Bronchial epithelial cell (primary cell): ENCODE measurements around the gene ZRANB3. TPM values are rescaled to one million over a fixed set of nuclear protein-coding genes. Genes with fewer than 3 reads are reported as not detected.

ENCODE experiments used
- DNase-seq: peaks from one replicate; pipeline ENCODE4 v3.0.0-alpha.2; 2010; ENCODE audit warnings: low read depth
- FAIRE-seq: peaks from 2 replicates; lab custom pipeline; 2011; peaks lifted over from hg19 to GRCh38; lab: Jason Lieb, UNC
- H3K27me3 ChIP-seq: 2 replicates; pipeline ENCODE4 v1.5.1; 2011; ENCODE audit warnings: low read length; ENCODE audit not compliant: control insufficient read depth, insufficient read depth
- H3K36me3 ChIP-seq: 2 replicates; pipeline ENCODE4 v1.5.1; 2011; ENCODE audit warnings: low read length; ENCODE audit not compliant: control insufficient read depth, insufficient read depth
- H3K4me3 ChIP-seq: 2 replicates; pipeline ENCODE4 v1.5.1; 2011; ENCODE audit warnings: mild to moderate bottlenecking, low read depth, low read length, control low read depth
- CTCF ChIP-seq: IDR thresholded peaks from 2 replicates; pipeline ENCODE4 v1.5.1; 2011; ENCODE audit warnings: mild to moderate bottlenecking, moderate library complexity, low read length, control low read depth, inconsistent platforms; ENCODE audit not compliant: insufficient read depth, severe bottlenecking
- total RNA-seq: library from RNA; depleted of rRNA; stranded (reverse); fragments of >200 nt; gene quantifications from 2 replicates; pipeline ENCODE4 v1.2.1, GENCODE V29; 2014

The ZRANB3 gene
- total RNA-seq, 1 donor from 2014 or later: 5.5 TPM

GRCh38 chr2:135532581-135532980 lies 1.6 kb upstream of the ZRANB3 start:
- no peak for DNase-seq
- H3K27me3 ChIP-seq: no peaks in the 10 kb centered on the region
- H3K36me3 ChIP-seq: no peaks in the 10 kb centered on the region
- FAIRE-seq: no peak
- peak overlapping the region; percentile 95 for H3K4me3 ChIP-seq
- no peak for TF ChIP-seq CTCF

- FAIRE-seq (peak; percentile 18), DNase-seq (peak; percentile 100)
- Histone ChIP-seq H3K27me3 (no peaks in the 10 kb centered on the region), H3K36me3 (no peaks in the 10 kb centered on the region), H3K4me3 (peak within 1 kb of the TSS; percentile 95)
- peak; percentile 8 for TF ChIP-seq CTCF
These were observed 496 bp upstream of the ZRANB3 start, which contains the start of gene R3HDM1 for GRCh38 chr2:135531231-135532197. Gene R3HDM1, plus strand, starts transcription at chr2:135531484. Its CDS starts 73,362 bp downstream, at chr2:135604846.

GRCh38 chr2:135528006-135528405 lies 3.0 kb downstream of the ZRANB3 start:
- DNase-seq: no peak

GRCh38 chr2:135525786-135526185 lies 5.2 kb downstream of the ZRANB3 start:
- no peak overlapping the region for H3K4me3 ChIP-seq
- DNase-seq (no peak), FAIRE-seq (no peak)
- no peaks in the 10 kb centered on the region for H3K27me3 ChIP-seq
- H3K36me3 ChIP-seq: no peaks in the 10 kb centered on the region
- no peak for TF ChIP-seq CTCF

More at GRCh38 chr2:135528006-135528405, 3.0 kb downstream of the ZRANB3 start:
- no peak for TF ChIP-seq CTCF
- FAIRE-seq: no peak
- no peaks in the 10 kb centered on the region for H3K36me3 ChIP-seq
- no peak overlapping the region for H3K4me3 ChIP-seq
- H3K27me3 ChIP-seq: no peaks in the 10 kb centered on the region

- H3K27me3 ChIP-seq: no peaks in the 10 kb centered on the region
- no peak overlapping the region for H3K4me3 ChIP-seq
- no peak for FAIRE-seq
- peak; percentile 24 for DNase-seq
- no peaks in the 10 kb centered on the region for H3K36me3 ChIP-seq
- TF ChIP-seq CTCF: no peak
These were observed 18.9 kb downstream of the ZRANB3 start for GRCh38 chr2:135512099-135512498.
